GM19467 (cell line): ENCODE measurements around the gene PTGER2.

ENCODE experiments used
- ATAC-seq: cut with Tn5 transposase; IDR thresholded peaks from one replicate; pipeline ENCODE4 v1.9.1; 2021; ENCODE audit warnings: mild to moderate bottlenecking, moderate library complexity; ENCODE audit not compliant: unreplicated experiment

The PTGER2 gene

GRCh38 chr14:52304248-52304904 lies 9.7 kb upstream of the PTGER2 start:
- no peak for ATAC-seq

GRCh38 chr14:52305014-52305413 lies 9.1 kb upstream of the PTGER2 start:
- ATAC-seq, result no peak

- no peak for ATAC-seq
Measured at GRCh38 chr14:52307376-52307775, 6.7 kb upstream of the PTGER2 start.

- ATAC-seq, result no peak
Measured at GRCh38 chr14:52307905-52308304, 6.2 kb upstream of the PTGER2 start.

- ATAC-seq, result no peak
Measured at GRCh38 chr14:52310541-52310940, 3.6 kb upstream of the PTGER2 start.

GRCh38 chr14:52312931-52313355 lies 1.2 kb upstream of the PTGER2 start:
- ATAC-seq, result no peak

GRCh38 chr14:52313462-52313861 lies 650 bp upstream of the PTGER2 start:
- ATAC-seq, result no peak

- peak; percentile 11 for ATAC-seq
Measured at GRCh38 chr14:52314595-52315354, 663 bp downstream of the PTGER2 start.

- no peak for ATAC-seq
Measured at GRCh38 chr14:52315355-52315718, 1.2 kb downstream of the PTGER2 start.

- ATAC-seq, result no peak
Measured at GRCh38 chr14:52318062-52318461, 4.0 kb downstream of the PTGER2 start.

- no peak for ATAC-seq
Measured at GRCh38 chr14:52318826-52319645, 4.9 kb downstream of the PTGER2 start.

- ATAC-seq, result no peak
Measured at GRCh38 chr14:52319919-52320318, 5.8 kb downstream of the PTGER2 start.

GRCh38 chr14:52325126-52325525 lies 11.0 kb downstream of the PTGER2 start:
- ATAC-seq, result peak; percentile 92

GRCh38 chr14:52325630-52326029 lies 11.5 kb downstream of the PTGER2 start:
- no peak for ATAC-seq

- no peak for ATAC-seq
Measured at GRCh38 chr14:52327374-52328226, 13.5 kb downstream of the PTGER2 start.

- ATAC-seq, result no peak
Measured at GRCh38 chr14:52328276-52328675, 14.2 kb downstream of the PTGER2 start.

GRCh38 chr14:52329678-52330369 lies 15.7 kb downstream of the PTGER2 start:
- no peak for ATAC-seq

GRCh38 chr14:52332269-52332668 lies 18.2 kb downstream of the PTGER2 start:
- no peak for ATAC-seq

GRCh38 chr14:52333108-52333507 lies 19.0 kb downstream of the PTGER2 start:
- no peak for ATAC-seq
